Peyer's patch (tissue), 4 donors: ENCODE data around the gene RNF225.

ENCODE experiments used
- CTCF ChIP-seq, 6 experiments: fragments of 450-650 bp in 4 of 6; fragments of 200-600 bp in 2 of 6; sonication (generic) in 1 of 6; IDR thresholded peaks; one replicate each; pipeline ENCODE4 v1.5.1; 2017 to 2019; ENCODE audit warnings: antibody characterized with exemption in 6 of 6, mild to moderate bottlenecking in 3 of 6, moderate library complexity in 1 of 6
- POLR2A ChIP-seq, 2 donors: fragments of 450-650 bp; IDR thresholded peaks; one replicate each; pipeline ENCODE4 v1.5.1; 2017; ENCODE audit warnings: antibody characterized with exemption in 2 of 2, mild to moderate bottlenecking in 2 of 2, moderate library complexity in 2 of 2

- TF ChIP-seq CTCF (IDR thresholded peaks at IDR 0.05): no peak
- no peak for TF ChIP-seq POLR2A (IDR thresholded peaks at IDR 0.05)
Observed at GRCh38 chr19:58440556-58440955, 45.1 kb downstream of the RNF225 start.
